Ectodermal cell (in vitro differentiated cells): ENCODE measurements around the gene KAT14.
"Not testable (repeated sequence)": the region's sequence is repeated elsewhere in the genome, so short reads cannot be mapped to it uniquely, and the experiment has no call there.

Source experiments
- H3K27ac ChIP-seq: 2 replicates; pipeline ENCODE4 v1.7.0; 2013; ENCODE audit warnings: mild to moderate bottlenecking, low read depth, low read length; ENCODE audit not compliant: insufficient read depth, poor library complexity, severe bottlenecking
- H3K27me3 ChIP-seq: 2 replicates; pipeline ENCODE4 v1.7.0; 2013; ENCODE audit warnings: mild to moderate bottlenecking, low read length; ENCODE audit not compliant: insufficient read depth, control insufficient read depth, poor library complexity, severe bottlenecking
- H3K36me3 ChIP-seq: one replicate; pipeline ENCODE4 v1.7.0; 2013; ENCODE audit warnings: low read length; ENCODE audit not compliant: control insufficient read depth, insufficient read depth
- H3K4me1 ChIP-seq: one replicate; pipeline ENCODE4 v1.7.0; 2013; ENCODE audit warnings: low read length; ENCODE audit not compliant: control insufficient read depth, insufficient read depth
- H3K4me3 ChIP-seq: 2 replicates; pipeline ENCODE4 v1.7.0; 2013; ENCODE audit warnings: low read depth, low read length, control low read depth; ENCODE audit not compliant: insufficient read depth
- H3K9me3 ChIP-seq: 2 replicates; pipeline ENCODE4 v1.7.0; 2013; ENCODE audit warnings: mild to moderate bottlenecking, low read length, moderate library complexity; ENCODE audit not compliant: control insufficient read depth
- WGBS, 2 experiments: methylation state at CpG; one replicate each; pipeline ENCODE4 v1.1.7; 2013; ENCODE audit warnings: missing lambda C conversion rate in 2 of 2; 5-methylcytosine and 5-hydroxymethylcytosine counted together

The KAT14 gene

GRCh38 chr20:18101125-18101810, 36.4 kb upstream of the KAT14 start:
- H3K27me3 ChIP-seq, result no peaks in the 10 kb centered on the region
- 47% methylated on average over 7 of the region's 7 CpGs for WGBS, 2 experiments
- H3K9me3 ChIP-seq, result no peaks in the 10 kb centered on the region
- no peaks in the 10 kb centered on the region for H3K4me1 ChIP-seq
- H3K36me3 ChIP-seq, result no peaks in the 10 kb centered on the region
- H3K27ac ChIP-seq, result no peak overlapping the region
- no peak overlapping the region for H3K4me3 ChIP-seq

- H3K9me3 ChIP-seq, result no peaks in the 10 kb centered on the region
- no peaks in the 10 kb centered on the region for H3K36me3 ChIP-seq
- H3K4me1 ChIP-seq, result no peaks in the 10 kb centered on the region
- 75 to 100% methylated on average over 1 of the region's 1 CpG for WGBS, 2 experiments
- no peak overlapping the region for H3K4me3 ChIP-seq
- H3K27me3 ChIP-seq, result no peaks in the 10 kb centered on the region
- no peak overlapping the region for H3K27ac ChIP-seq
Measured at GRCh38 chr20:18103497-18103896, 34.2 kb upstream of the KAT14 start.

GRCh38 chr20:18108326-18108725, 29.3 kb upstream of the KAT14 start:
- no peaks in the 10 kb centered on the region for H3K36me3 ChIP-seq
- no peaks in the 10 kb centered on the region for H3K27me3 ChIP-seq
- H3K9me3 ChIP-seq, result no peaks in the 10 kb centered on the region
- H3K4me1 ChIP-seq, result no peaks in the 10 kb centered on the region
- 86 to 93% methylated on average over 2 of the region's 2 CpGs for WGBS, 2 experiments
- no peak overlapping the region for H3K27ac ChIP-seq
- H3K4me3 ChIP-seq, result no peak overlapping the region

GRCh38 chr20:18128574-18128973, 9.1 kb upstream of the KAT14 start:
- H3K27me3 ChIP-seq, H3K4me1 ChIP-seq, H3K27ac ChIP-seq, H3K36me3 ChIP-seq, H3K9me3 ChIP-seq, H3K4me3 ChIP-seq: not testable (repeated sequence)
- WGBS, 2 experiments, result 88 to 93% methylated on average over 1 of the region's 1 CpG

- H3K27me3 ChIP-seq, result peaks cover 10% of the 10 kb centered on the region
- H3K4me1 ChIP-seq, result peaks cover 4% of the 10 kb centered on the region
- no peak overlapping the region for H3K27ac ChIP-seq
- no peak overlapping the region for H3K4me3 ChIP-seq
- no peaks in the 10 kb centered on the region for H3K9me3 ChIP-seq
- H3K36me3 ChIP-seq, result no peaks in the 10 kb centered on the region
- 88 to 91% methylated on average over 1 of the region's 1 CpG for WGBS, 2 experiments
Measured at GRCh38 chr20:18132663-18133062, 5.0 kb upstream of the KAT14 start.

GRCh38 chr20:18133962-18134361, 3.7 kb upstream of the KAT14 start:
- H3K9me3 ChIP-seq, result no peaks in the 10 kb centered on the region
- peaks cover 6% of the 10 kb centered on the region for H3K4me1 ChIP-seq
- 70 to 83% methylated on average over 2 of the region's 2 CpGs for WGBS, 2 experiments
- no peak overlapping the region for H3K4me3 ChIP-seq
- peaks cover 10% of the 10 kb centered on the region for H3K27me3 ChIP-seq
- no peak overlapping the region for H3K27ac ChIP-seq
- H3K36me3 ChIP-seq, result no peaks in the 10 kb centered on the region

GRCh38 chr20:18138266-18138582, 561 bp downstream of the KAT14 start:
- 0% methylated on average over 14 to 15 of the region's 15 CpGs for WGBS, 2 experiments
- peak overlapping the region; percentile 90 for H3K4me3 ChIP-seq
- H3K9me3 ChIP-seq, result no peaks in the 10 kb centered on the region
- H3K27ac ChIP-seq, result no peak overlapping the region
- H3K27me3 ChIP-seq, result peaks cover 5% of the 10 kb centered on the region
- peaks cover 7% of the 10 kb centered on the region for H3K36me3 ChIP-seq
- peaks cover 10% of the 10 kb centered on the region for H3K4me1 ChIP-seq

GRCh38 chr20:18138639-18139583, 1.2 kb downstream of the KAT14 start:
- Histone ChIP-seq H3K27me3 (peaks cover 5% of the 10 kb centered on the region), H3K4me3 (peak overlapping the region; percentile 90), H3K27ac (no peak overlapping the region), H3K4me1 (peaks cover 10% of the 10 kb centered on the region), H3K9me3 (no peaks in the 10 kb centered on the region), H3K36me3 (peaks cover 7% of the 10 kb centered on the region)
- 48 to 51% methylated on average over 7 of the region's 7 CpGs for WGBS, 2 experiments

- Histone ChIP-seq H3K36me3 (peaks cover 7% of the 10 kb centered on the region), H3K9me3 (no peaks in the 10 kb centered on the region), H3K27ac (no peak overlapping the region), H3K4me3 (no peak overlapping the region), H3K27me3 (peaks cover 5% of the 10 kb centered on the region), H3K4me1 (peaks cover 10% of the 10 kb centered on the region)
- 95 to 97% methylated on average over 2 of the region's 2 CpGs for WGBS, 2 experiments
Measured at GRCh38 chr20:18139832-18140231, 2.2 kb downstream of the KAT14 start.

- H3K4me3 ChIP-seq, result no peak overlapping the region
- no peak overlapping the region for H3K27ac ChIP-seq
Measured at GRCh38 chr20:18144541-18145099, 7.0 kb downstream of the KAT14 start.

More at GRCh38 chr20:18144541-18145099, 7.0 kb downstream of the KAT14 start:
- WGBS, 2 experiments, result 100% methylated on average over 1 of the region's 1 CpG; no CpG with 5 or more reads in 1 of the 2 experiments
- H3K9me3 ChIP-seq, result no peaks in the 10 kb centered on the region
- no peaks in the 10 kb centered on the region for H3K4me1 ChIP-seq
- H3K36me3 ChIP-seq, result peaks cover 10% of the 10 kb centered on the region
- no peaks in the 10 kb centered on the region for H3K27me3 ChIP-seq
